Measurements from ENCODE around the gene TGM2.

The TGM2 gene

DNA sequence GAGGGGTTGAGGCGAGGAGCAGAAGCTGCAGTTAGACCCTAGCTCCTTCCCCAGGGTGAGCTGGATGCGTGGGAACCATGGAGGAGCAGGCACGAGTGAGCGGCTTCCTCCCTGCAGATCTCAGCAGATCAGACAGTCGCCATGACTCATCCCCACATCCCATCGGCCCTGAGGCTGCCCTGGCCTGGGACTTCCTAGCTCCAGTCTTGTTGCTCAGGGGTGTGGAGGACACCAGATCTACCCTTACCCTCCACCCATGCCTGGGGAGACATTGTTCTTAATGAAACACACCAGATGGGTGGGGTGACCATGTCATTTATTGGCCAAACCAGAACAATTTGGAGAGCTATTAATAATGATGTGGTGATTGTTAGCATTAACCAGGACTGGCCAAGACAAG is 36.3 kb upstream of the TGM2 start:
- H3K4me3 ChIP-seq (ENCODE audit: low read length), result no peak overlapping the region
- DNase-seq (ENCODE audit: low read depth, low spot score), result no peak

DNA sequence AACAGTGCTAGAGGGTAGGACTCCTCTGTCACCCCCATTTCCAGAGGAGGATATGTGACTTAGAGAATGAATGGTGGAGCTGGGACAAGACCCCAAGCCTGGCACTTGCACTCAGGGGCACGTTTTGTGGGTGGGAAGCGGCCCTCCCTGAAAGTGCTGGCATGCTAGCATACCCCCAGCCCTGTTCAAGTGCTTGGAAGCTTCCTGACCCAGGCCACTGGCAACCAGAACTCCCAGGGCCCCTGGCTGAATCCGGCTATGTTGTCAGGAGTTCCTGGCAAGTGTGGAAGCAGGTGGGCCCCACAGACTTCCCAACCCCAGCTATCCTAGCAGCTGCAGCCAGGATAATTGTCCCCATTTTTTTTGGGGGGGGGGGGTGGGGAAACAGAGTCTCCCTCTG is 35.6 kb upstream of the TGM2 start:
- DNase-seq (ENCODE audit: low read depth, low spot score), result no peak
- no peak overlapping the region for H3K4me3 ChIP-seq (ENCODE audit: low read length)

DNA sequence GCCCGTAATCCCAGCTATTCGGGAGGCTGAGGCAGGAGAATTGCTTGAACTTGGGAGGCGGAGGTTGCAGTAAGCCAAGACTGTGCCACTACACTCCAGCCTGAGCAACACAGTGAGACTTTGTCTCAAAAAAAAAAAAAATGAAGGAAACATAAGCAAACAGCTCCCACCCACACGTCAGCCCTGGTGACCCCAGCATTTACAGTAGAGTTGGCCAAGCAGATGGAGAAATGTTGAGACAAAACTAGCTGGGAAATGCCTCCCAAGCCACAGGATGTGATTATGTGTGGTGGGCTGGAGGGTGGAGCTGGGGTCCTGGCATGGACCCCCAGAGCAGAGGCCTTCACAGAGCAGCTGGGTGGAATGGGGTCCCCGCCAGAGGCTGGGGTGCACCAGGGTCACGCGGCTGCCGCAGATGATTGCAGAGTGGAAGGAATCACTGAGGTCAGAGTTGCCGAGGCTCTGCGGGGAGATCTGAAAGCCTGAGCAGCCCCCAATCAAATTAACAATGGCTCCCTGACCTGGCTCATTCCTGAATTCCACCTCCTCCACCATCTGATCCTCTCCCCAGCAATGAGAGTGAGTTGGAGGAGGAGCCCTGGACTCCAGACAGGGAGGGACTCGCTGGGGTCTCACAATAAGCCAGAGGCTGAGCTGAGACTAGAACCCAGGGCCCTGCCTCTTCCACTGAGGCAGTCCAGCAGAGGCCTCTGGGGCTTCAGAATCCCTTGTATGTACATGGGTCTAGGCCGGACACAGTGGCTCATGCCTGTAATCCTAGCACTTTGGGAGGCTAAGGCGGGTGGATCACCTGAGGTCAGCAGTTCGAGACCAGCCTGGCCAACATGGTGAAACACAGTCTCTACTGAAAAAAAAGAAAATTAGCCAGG is 34.7 kb upstream of the TGM2 start:
- no peak overlapping the region for H3K4me3 ChIP-seq (ENCODE audit: low read length)
- DNase-seq (ENCODE audit: low read depth, low spot score), result no peak

DNA sequence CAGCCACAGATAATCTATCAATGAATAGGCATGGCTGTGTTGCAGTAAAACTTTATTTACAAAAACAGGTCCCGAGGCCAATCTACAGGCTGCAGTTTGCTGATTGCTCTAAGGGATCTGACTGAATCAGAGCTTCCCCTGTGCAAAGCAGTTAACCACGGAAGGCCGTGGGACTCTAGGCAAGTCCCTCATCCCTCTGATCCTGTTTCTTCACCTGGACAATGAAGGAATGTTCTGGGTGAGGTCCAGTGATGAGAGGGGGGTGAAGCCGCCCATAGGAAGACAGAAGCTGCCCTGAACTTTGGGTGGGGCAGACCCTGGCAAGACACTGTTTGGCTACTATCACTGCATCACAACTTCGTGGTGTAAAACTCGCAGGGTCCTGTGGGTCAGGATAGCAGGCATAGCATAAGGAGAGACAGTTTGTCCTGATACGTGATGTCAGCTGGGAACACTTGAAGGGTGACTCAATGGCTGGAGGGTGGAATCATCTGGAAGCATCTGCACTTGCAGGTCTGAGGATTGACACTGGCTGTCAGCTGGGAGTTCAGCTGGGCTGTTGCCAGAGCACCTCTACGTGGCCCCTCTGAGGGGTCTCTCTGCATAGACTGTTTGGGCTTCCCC is 33.3 kb upstream of the TGM2 start:
- no peak for DNase-seq (ENCODE audit: low read depth, low spot score)
- H3K4me3 ChIP-seq (ENCODE audit: low read length), result no peak overlapping the region

DNA sequence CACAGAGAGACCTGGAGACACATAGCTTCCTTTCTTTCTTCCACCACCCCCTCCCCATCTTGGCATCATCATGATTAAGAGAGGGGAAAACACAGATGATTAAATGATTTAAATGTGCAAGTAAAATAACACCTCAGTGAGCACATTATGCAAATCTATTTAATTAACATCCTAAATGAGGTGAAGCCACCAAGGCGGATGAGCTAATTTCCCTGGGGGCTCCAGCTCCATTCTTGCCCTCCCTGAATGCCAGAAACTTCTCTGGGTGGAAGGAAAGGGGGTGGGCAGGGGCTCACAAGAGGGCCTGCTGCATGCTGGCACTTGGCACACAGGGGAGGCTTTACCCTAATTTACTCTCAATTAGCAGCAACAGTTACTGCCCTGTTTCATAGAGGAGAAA is 32.5 kb upstream of the TGM2 start:
- H3K4me3 ChIP-seq (ENCODE audit: low read length), result no peak overlapping the region
- no peak for DNase-seq (ENCODE audit: low read depth, low spot score)

DNA sequence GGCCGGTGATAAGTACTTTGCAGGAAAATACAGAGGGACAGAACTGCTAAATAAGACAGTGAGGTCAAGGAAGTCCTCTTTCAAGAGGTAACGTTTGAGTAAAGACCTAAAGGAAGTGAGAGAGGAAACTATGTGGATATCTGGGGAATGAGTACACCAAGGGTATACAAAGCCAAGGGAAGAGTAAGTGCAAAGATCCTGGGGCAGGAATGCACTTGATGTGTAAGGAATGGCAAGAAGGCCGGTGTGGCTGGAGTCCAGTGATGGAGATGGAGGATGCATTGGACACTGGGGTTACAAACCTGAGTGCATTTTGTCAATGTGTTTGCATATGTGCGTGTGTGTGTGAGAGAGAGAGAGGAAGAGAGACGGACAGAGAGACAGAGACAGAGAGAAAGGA is 32.1 kb upstream of the TGM2 start:
- DNase-seq (ENCODE audit: low read depth, low spot score), result no peak

DNA sequence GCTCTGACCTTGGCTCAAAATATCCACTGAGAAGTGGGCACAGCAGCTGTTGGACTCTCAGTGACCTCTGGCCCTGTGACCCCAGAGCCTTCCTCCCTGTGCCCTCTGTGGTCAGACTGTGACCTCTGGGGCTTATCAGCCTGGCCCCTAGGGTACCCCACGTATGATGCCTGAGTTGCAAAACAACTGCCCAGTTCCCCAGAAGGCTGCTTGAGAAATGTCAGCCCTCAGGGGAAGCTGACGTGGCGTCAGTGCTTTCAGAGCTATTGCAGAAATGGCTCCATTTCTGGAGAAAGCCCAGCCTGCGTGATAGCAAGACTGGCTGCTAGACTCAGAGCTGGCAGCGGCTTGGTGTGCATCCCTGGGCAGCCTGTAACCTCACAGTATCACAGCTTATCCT is 31.5 kb upstream of the TGM2 start:
- DNase-seq (ENCODE audit: low read depth, low spot score), result no peak

More for the DNA sequence above, 32.1 kb upstream of the TGM2 start:
- H3K4me3 ChIP-seq (ENCODE audit: low read length), result no peak overlapping the region

DNA sequence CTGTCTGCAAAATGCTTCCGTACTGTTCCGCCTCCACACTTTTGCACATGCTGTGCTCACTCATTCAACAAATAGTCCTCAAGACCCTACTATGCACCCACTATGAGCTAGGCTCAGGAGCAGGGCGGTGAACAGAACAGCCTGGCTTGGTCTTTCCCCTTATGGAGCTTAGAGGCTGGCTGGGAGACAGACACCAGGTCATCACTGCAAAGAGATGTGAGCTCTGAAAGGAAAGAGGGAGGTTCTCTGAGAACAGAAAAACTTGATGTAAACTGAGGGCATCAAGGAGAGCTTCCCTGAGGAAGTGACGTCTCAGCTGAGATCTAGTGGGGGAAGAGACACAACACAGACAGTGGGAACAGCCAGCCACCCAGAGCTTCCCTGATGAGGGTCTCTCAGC is 31.0 kb upstream of the TGM2 start:
- no peak overlapping the region for H3K4me3 ChIP-seq (ENCODE audit: low read length)
- DNase-seq (ENCODE audit: low read depth, low spot score), result no peak

More for the DNA sequence above, 31.5 kb upstream of the TGM2 start:
- H3K4me3 ChIP-seq (ENCODE audit: low read length), result no peak overlapping the region

DNA sequence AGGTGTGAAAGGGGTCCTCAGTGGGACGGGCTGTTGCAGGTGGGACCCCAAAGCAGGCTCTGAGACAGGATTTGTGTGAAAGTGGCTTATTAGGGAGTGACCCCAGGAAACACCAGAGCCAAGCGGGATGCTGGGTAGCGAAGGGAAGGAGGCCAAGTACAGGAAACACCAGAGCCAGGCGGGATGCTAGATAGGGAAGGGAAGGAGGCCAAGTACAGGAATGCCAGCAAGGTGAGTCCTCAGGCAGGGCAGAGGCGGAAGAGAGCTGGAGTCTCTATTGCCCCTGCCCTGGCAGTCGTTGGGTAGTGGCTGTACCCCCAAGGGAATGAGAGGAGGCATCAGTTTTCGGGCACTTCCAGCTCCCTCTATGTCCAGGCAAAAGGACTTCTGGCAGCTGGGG is 30.5 kb upstream of the TGM2 start:
- no peak overlapping the region for H3K4me3 ChIP-seq (ENCODE audit: low read length)
- DNase-seq (ENCODE audit: low read depth, low spot score), result no peak

DNA sequence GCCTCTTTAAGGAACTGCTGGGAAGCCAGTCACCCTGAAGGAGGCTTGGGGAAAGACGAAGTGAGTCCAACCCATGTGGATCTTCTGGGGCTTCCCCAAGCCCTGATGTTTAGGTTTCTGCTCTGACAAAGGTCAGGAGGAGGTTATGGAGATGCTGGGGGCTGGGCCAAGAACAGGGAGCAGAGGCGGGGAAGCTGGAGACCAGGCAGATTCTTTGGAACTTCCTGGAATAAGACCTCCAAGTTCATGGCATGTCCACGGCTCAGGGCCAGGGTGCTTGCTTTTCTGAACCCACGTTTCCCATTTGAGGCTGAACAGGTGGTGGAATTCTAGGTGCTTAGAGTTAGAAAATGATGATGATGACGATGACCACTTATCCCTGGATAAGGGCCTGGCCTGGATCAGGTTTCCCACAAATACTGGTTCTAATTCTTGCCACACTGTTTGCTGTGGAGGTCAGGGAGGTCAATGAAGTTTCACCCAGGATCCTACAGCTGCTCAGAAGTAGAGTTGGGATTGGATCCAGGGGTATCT is 30.0 kb upstream of the TGM2 start:
- no peak overlapping the region for H3K4me3 ChIP-seq (ENCODE audit: low read length)
- no peak for DNase-seq (ENCODE audit: low read depth, low spot score)

DNA sequence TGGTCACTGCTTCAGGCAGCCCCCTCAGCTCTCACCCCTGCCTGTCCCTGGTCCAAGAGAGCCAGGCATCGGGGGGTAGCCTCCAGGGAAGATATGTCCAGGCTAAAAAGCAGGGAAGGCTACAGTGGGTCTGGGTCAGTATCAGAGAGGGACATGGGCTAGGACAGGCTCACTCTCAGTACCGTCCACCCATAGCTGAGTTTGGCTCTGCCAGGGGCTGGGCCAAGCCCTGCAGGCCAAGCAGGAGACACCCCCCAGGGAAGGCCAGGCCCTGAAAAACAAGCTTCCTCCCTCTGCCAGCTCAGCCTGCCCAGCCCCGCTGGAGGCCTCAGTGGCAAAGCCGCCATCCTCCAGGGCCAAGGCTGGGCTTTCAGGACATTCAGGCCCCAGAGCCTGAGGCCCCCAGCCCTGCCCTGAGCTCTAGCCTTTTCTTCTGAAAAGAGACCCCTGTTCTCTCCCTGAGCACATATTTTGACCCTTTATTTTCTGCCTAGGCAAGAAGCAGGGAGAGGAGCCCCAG is 28.6 kb upstream of the TGM2 start:
- no peak for DNase-seq (ENCODE audit: low read depth, low spot score)
- no peak overlapping the region for H3K4me3 ChIP-seq (ENCODE audit: low read length)

DNA sequence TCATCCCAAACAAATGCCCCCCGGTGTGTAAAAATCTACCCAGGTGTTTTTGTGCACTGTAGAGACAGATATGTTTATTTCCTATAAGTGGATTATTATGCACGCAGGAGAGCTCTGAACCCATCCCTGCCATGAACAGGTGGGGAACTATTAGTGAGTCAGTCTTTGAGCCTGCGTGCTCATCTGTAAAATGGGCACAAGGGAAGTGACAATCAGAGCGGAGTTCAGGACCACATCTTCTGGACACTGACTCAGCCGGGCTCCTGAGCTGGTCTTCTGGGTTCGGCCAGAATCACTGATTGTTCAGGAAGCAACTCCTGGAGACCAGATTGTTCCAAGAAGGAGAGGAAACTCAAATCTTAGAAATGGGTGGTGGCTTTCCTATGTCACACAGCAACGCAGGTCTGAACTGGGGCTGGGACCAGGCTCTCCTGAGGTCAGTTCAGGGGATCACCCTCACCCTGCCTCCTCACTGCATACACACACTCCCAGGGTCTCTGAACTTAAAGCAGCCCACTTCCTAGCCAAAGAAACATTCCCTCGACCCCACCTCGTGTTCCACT is 27.3 kb upstream of the TGM2 start:
- DNase-seq (ENCODE audit: low read depth, low spot score), result no peak

DNA sequence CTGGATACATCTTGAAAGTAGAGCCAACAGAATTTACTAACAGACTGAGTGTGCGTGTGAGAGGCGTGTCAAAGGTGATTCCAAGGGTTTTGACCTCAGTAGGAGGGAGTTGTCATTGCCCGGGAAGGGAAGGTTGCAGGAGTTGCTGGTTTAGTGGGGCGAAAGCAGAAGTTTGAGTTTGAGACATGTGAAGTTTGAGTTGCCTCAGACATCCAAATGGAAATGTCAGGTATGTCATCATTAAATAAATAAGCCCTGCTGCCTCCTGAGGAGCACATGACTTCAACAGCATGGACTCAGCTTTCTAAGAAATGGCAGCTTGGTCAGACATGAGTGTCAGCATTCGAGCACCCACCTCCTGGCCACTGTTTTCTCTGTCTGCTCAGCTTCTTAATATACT is 26.6 kb upstream of the TGM2 start:
- H3K4me3 ChIP-seq (ENCODE audit: low read length), result no peak overlapping the region
- no peak for DNase-seq (ENCODE audit: low read depth, low spot score)

More for the DNA sequence above, 27.3 kb upstream of the TGM2 start:
- H3K4me3 ChIP-seq (ENCODE audit: low read length), result no peak overlapping the region

DNA sequence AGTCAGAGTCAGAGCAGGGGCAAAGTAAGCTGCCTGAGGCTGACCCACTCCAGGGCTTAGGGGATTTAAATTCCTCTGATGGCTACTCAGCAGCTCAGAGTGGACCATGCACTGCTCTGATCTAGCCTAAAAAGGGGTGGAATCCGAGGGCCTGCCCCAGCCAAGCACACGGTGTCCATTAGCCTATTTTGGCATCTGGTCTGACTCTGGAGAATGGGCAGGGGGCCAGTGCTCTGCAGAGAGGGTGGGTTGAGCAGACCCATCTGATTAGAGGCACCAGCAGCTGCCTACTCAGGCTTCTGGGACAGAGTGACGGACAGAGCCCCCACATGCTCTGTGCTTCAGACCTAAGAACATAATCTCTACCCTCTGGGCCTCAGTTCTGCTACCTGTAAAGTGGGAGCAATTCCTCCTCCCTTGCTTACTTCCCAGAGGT is 25.9 kb upstream of the TGM2 start:
- DNase-seq (ENCODE audit: low read depth, low spot score), result no peak
- no peak overlapping the region for H3K4me3 ChIP-seq (ENCODE audit: low read length)

DNA sequence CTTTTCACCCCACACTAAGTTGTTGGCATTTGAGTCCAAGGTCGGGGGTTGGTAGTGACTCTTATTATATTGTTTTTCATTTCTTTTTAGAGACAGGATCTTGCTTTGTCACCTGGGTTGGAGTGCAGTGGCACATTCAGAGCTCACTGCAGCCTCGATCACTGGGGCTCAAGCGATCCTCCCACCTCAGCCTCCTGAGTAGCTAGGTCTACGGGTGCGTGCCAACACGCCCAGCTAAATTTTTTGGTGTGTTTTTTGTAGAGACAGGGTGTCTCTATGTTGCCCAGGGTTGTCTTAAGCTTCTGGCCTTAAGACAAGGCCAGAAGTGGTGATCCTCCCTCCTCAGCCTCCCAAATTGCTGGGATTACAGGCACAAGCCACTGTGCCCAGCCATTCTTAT is 25.1 kb upstream of the TGM2 start:
- no peak for DNase-seq (ENCODE audit: low read depth, low spot score)
- H3K4me3 ChIP-seq (ENCODE audit: low read length), result no peak overlapping the region

DNA sequence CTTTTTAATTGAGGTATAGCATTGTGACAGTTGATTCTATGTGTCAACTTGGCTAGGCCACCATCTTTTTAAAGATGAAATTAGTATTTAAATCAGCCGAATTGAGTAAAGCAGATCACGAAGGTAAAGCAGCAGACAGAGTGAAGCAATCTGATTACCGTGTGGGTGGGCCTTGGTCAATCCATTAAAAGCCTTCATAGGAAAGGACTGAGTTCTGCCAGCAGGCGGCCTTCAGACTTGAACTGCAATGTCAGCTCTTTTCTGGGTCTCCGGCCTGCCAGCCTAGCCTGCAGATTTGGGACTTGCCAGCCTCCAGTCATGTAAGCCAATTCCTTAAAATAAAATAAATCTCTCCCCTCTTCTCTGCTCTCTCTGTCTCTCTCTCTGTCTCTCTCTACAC is 22.4 kb upstream of the TGM2 start:
- DNase-seq (ENCODE audit: low read depth, low spot score), result no peak
- H3K4me3 ChIP-seq (ENCODE audit: low read length), result no peak overlapping the region

DNA sequence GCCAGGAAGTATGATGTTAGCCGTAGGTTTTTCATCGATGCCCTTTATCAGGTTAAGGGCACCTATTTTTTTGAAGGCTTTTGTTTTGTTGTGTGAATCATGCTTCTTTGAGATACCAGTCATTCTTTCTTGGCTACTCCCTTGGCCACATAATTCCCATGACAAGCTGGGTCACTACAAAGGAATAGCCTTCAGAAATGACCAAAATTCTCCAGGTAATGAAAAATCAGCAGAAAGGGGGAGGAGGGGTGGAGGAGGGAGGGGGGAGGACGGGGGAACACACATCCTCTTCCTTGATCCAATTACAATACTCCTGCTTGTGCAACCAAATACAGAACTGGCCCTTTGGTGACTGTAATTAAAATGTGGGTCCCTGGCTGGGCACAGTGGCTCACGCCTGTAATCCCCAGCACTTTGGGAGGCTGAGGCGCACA is 21.7 kb upstream of the TGM2 start:
- DNase-seq (ENCODE audit: low read depth, low spot score), result no peak
- no peak overlapping the region for H3K4me3 ChIP-seq (ENCODE audit: low read length)

DNA sequence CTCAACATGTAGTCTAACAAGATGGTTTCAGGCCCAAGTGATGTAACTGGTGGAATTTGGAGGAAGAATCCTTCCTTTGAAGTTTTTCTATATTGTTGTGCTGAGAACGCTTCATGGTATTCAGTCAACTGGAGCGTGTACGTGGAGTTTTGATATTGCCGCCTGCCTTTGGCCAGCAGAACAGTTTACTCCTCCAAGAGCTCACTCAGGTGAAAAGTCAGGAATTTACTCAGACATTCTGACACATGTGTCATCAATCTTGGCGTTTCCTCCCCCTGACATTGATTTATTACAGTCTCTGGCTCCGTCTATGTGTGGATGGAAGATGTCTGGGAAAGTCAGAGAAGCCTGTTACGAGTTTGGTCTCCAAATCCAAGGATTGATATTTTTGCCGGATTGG is 19.0 kb upstream of the TGM2 start:
- no peak overlapping the region for H3K4me3 ChIP-seq (ENCODE audit: low read length)
- DNase-seq (ENCODE audit: low read depth, low spot score), result no peak

DNA sequence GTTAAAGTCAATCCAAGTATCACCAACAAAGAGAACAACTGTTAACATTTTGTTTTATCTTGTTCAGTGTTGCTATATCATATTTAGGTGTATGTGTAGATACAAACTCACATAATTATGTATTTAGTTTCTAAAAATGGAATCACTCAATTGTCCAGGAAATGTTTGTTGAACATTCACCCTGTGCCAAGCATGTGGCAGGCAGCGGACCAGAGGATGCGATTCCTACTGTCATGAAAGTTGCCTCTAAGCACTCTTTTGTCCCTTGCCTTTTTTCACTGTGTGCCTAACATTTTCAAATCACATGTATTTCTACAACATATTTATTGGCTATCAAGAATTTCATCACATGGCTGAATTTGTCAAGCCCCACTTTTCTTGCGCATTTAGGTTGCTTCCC is 16.9 kb upstream of the TGM2 start:
- no peak for DNase-seq (ENCODE audit: low read depth, low spot score)
- no peak overlapping the region for H3K4me3 ChIP-seq (ENCODE audit: low read length)

DNA sequence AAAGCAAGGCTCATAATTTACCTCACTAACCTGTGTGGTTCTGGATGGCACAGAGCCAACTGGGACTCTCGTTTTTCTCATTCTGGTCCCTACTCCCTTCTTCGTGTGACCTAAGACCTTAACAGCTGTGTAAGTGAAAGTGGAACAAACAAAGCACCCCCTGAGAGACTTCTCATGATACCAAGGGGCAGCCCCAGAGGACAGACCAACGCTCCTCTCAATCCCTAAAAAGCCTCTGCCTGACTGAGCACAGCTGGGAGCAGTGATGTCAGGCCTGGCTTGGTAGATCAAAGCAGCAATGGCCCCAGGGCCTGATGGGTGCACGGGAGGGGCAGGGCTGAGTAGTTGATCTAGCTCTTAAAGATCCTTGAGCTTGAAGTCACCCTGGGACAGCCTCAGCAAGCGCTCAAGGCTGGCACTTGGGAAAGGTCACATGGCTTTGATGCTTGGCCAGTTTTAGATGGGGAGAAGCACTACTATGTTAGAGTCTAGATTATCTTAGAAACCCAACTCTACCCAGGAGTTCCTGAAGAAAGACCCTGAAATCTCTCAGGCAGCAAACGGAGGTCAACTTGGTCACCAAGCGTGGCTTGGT is 16.2 kb upstream of the TGM2 start:
- no peak for DNase-seq (ENCODE audit: low read depth, low spot score)
- no peak overlapping the region for H3K4me3 ChIP-seq (ENCODE audit: low read length)

All from Jurkat, Clone E6-1 (cell line).